HEK293 (cell line): Measurements from ENCODE around the gene C14orf93.
"Not testable (repeated sequence)": the region's sequence is repeated elsewhere in the genome, so short reads cannot be mapped to it uniquely, and the experiment has no call there.

ENCODE experiments used
- CTCF ChIP-seq: fragments of 450-650 bp; formaldehyde crosslinking; IDR thresholded peaks from 2 replicates; pipeline ENCODE4 v1.5.1; 2016; ENCODE audit warnings: missing biosample characterization, missing genetic modification characterization
- ELK4 ChIP-seq: IDR thresholded peaks from 2 replicates; pipeline ENCODE4 v1.6.1; 2011; ENCODE audit warnings: mild to moderate bottlenecking, low read depth, low read length, borderline replicate concordance
- GLIS1 ChIP-seq: fragments of 450-650 bp; formaldehyde crosslinking; IDR thresholded peaks from 2 replicates; pipeline ENCODE4 v1.5.1; 2016; ENCODE audit warnings: missing biosample characterization, missing genetic modification characterization
- MYNN ChIP-seq: fragments of 450-650 bp; formaldehyde crosslinking; IDR thresholded peaks from 2 replicates; pipeline ENCODE4 v1.5.1; 2016; ENCODE audit warnings: missing biosample characterization, missing genetic modification characterization, borderline replicate concordance
- PATZ1 ChIP-seq: fragments of 450-650 bp; formaldehyde crosslinking; IDR thresholded peaks from 2 replicates; pipeline ENCODE4 v1.5.1; 2016; ENCODE audit warnings: missing biosample characterization, missing genetic modification characterization
- PBX3 ChIP-seq: sonication (generic); formaldehyde crosslinking; IDR thresholded peaks from 2 replicates; pipeline ENCODE4 v1.8.1; 2022; ENCODE audit warnings: mild to moderate bottlenecking, moderate library complexity, missing genetic modification reagents
- SP2 ChIP-seq: fragments of 450-650 bp; formaldehyde crosslinking; IDR thresholded peaks from 2 replicates; pipeline ENCODE4 v1.5.1; 2016; ENCODE audit warnings: missing biosample characterization, missing genetic modification characterization
- TCF7L2 ChIP-seq: IDR thresholded peaks from 2 replicates; pipeline ENCODE4 v1.6.1; 2011; ENCODE audit warnings: low read depth, mild to moderate bottlenecking, inconsistent platforms, low read length, moderate library complexity, borderline replicate concordance
- ZBTB44 ChIP-seq: fragments of 450-650 bp; IDR thresholded peaks from 2 replicates; pipeline ENCODE4 v1.5.1; 2018; ENCODE audit warnings: missing biosample characterization, mild to moderate bottlenecking, missing genetic modification characterization

- TF ChIP-seq ZBTB44; ELK4; CTCF; PATZ1; SP2 (tag by site-specific recombination); GLIS1 (tag by site-specific recombination); PBX3 (CRISPR knock-in tag); MYNN (tag by site-specific recombination); TCF7L2: not testable (repeated sequence)
These were observed 5.7 kb downstream of the C14orf93 start for GRCh38 chr14:23004274-23004673.
